ENCODE data around the gene CAND2.

The CAND2 gene

GRCh38 chr3:12856626-12857025 lies 60.1 kb downstream of the CAND2 start:
- peaks cover 20% of the 10 kb centered on the region for H3K27me3 Mint-ChIP-seq (ENCODE audit: low read depth)
- no peaks in the 10 kb centered on the region for H3K9me3 Mint-ChIP-seq
- no peak overlapping the region for H3K4me3 Mint-ChIP-seq
- no peak overlapping the region for H3K27ac Mint-ChIP-seq
- H3K4me1 Mint-ChIP-seq, result no peaks in the 10 kb centered on the region
- TF ChIP-seq, protein P1, sequence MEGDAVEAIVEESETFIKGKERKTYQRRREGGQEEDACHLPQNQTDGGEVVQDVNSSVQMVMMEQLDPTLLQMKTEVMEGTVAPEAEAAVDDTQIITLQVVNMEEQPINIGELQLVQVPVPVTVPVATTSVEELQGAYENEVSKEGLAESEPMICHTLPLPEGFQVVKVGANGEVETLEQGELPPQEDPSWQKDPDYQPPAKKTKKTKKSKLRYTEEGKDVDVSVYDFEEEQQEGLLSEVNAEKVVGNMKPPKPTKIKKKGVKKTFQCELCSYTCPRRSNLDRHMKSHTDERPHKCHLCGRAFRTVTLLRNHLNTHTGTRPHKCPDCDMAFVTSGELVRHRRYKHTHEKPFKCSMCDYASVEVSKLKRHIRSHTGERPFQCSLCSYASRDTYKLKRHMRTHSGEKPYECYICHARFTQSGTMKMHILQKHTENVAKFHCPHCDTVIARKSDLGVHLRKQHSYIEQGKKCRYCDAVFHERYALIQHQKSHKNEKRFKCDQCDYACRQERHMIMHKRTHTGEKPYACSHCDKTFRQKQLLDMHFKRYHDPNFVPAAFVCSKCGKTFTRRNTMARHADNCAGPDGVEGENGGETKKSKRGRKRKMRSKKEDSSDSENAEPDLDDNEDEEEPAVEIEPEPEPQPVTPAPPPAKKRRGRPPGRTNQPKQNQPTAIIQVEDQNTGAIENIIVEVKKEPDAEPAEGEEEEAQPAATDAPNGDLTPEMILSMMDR (IDR thresholded peaks at IDR 0.05; ENCODE audit: unreplicated experiment in 3 of 3), result no peak
- H3K36me3 Mint-ChIP-seq (ENCODE audit: low read depth), result no peaks in the 10 kb centered on the region

DNA sequence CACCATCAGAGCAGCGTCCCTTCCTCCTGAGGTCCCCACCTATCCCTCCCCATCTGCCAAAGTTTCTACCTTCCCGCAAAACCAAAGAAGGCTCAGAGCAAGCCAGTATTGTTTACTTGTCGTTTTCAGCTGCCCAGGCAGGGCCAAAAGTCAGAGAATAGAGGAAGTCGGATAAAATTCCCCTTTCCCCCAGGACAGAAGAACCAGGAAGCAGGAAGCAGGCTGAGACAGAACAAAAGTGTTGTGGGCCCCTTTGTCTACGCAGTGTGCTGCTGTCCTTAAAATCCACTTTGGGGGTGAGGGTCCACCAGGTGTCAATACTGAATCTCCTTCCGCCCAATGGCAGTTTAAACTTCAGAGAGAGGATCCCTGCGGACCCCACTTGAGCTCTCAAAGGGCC lies 63.4 kb downstream of the CAND2 start:
- TF ChIP-seq, protein P1 (IDR thresholded peaks at IDR 0.05; ENCODE audit: unreplicated experiment in 3 of 3), result no peak

GRCh38 chr3:12861611-12862010 lies 65.1 kb downstream of the CAND2 start:
- no peak overlapping the region for H3K27ac Mint-ChIP-seq
- peaks cover 8% of the 10 kb centered on the region for H3K27me3 Mint-ChIP-seq (ENCODE audit: low read depth)
- no peaks in the 10 kb centered on the region for H3K4me1 Mint-ChIP-seq
- H3K4me3 Mint-ChIP-seq, result no peak overlapping the region
- TF ChIP-seq, protein P1 (IDR thresholded peaks at IDR 0.05; ENCODE audit: unreplicated experiment in 3 of 3), result no peak
- H3K9me3 Mint-ChIP-seq, result peaks cover 2% of the 10 kb centered on the region
- H3K36me3 Mint-ChIP-seq (ENCODE audit: low read depth), result no peaks in the 10 kb centered on the region

More for the DNA sequence above, 63.4 kb downstream of the CAND2 start:
- H3K36me3 Mint-ChIP-seq (ENCODE audit: low read depth), result no peaks in the 10 kb centered on the region
- H3K27ac Mint-ChIP-seq, result no peak overlapping the region
- no peaks in the 10 kb centered on the region for H3K9me3 Mint-ChIP-seq
- no peak overlapping the region for H3K4me3 Mint-ChIP-seq
- H3K27me3 Mint-ChIP-seq (ENCODE audit: low read depth), result peaks cover 14% of the 10 kb centered on the region
- no peaks in the 10 kb centered on the region for H3K4me1 Mint-ChIP-seq

- no peak overlapping the region for H3K27ac Mint-ChIP-seq
- H3K27me3 Mint-ChIP-seq (ENCODE audit: low read depth), result peaks cover 8% of the 10 kb centered on the region
- TF ChIP-seq, protein P1 (IDR thresholded peaks at IDR 0.05; ENCODE audit: unreplicated experiment in 3 of 3), result no peak
- H3K36me3 Mint-ChIP-seq (ENCODE audit: low read depth), result no peaks in the 10 kb centered on the region
- H3K4me1 Mint-ChIP-seq, result no peaks in the 10 kb centered on the region
- H3K4me3 Mint-ChIP-seq, result no peak overlapping the region
- peaks cover 2% of the 10 kb centered on the region for H3K9me3 Mint-ChIP-seq
These were observed 65.9 kb downstream of the CAND2 start for GRCh38 chr3:12862387-12862786.

- no peak overlapping the region for H3K4me3 Mint-ChIP-seq
- TF ChIP-seq, protein P1 (IDR thresholded peaks at IDR 0.05; ENCODE audit: unreplicated experiment in 3 of 3), result no peak
- H3K4me1 Mint-ChIP-seq, result peaks cover 16% of the 10 kb centered on the region
- peaks cover 16% of the 10 kb centered on the region for H3K27me3 Mint-ChIP-seq (ENCODE audit: low read depth)
- H3K36me3 Mint-ChIP-seq (ENCODE audit: low read depth), result no peaks in the 10 kb centered on the region
- peaks cover 2% of the 10 kb centered on the region for H3K9me3 Mint-ChIP-seq
- no peak overlapping the region for H3K27ac Mint-ChIP-seq
These were observed 68.8 kb downstream of the CAND2 start for GRCh38 chr3:12865271-12865670.

DNA sequence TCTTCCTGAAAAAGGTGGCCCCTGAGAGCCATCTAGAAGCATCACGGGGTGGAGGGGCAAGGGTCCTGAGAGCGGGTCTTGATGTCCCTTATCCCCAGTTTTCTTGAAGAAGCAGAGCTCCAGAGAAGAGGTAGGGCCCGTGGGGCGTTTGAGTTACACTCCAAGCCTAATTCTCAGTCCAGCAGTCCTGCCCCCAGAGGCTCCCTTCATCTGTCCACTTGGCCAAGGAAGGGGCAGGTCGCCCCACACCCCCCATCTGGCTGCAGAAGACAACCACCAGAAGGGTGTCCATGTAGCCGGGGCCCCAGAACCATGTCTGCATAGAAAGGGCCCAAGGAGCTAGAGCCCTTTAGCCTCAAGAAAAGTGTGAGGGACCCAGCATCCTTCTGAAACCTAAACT lies 70.4 kb downstream of the CAND2 start:
- H3K4me3 Mint-ChIP-seq, result no peak overlapping the region
- no peaks in the 10 kb centered on the region for H3K36me3 Mint-ChIP-seq (ENCODE audit: low read depth)
- H3K9me3 Mint-ChIP-seq, result peaks cover 2% of the 10 kb centered on the region
- peaks cover 27% of the 10 kb centered on the region for H3K27me3 Mint-ChIP-seq (ENCODE audit: low read depth)
- TF ChIP-seq, protein P1 (IDR thresholded peaks at IDR 0.05; ENCODE audit: unreplicated experiment in 3 of 3), result no peak
- peaks cover 31% of the 10 kb centered on the region for H3K4me1 Mint-ChIP-seq
- no peak overlapping the region for H3K27ac Mint-ChIP-seq
